GM23338 (cell line): ENCODE results near the gene CDC14B. TPM values are rescaled to one million over a fixed set of nuclear protein-coding genes. Genes with fewer than 3 reads are reported as not detected.

ENCODE experiments used
- ATAC-seq: fragments of 200-7000 bp; cut with Tn5 transposase; 3 replicates; pipeline ENCODE4 v1.9.1; 2020
- DNase-seq: peaks from one replicate; pipeline ENCODE4 v3.0.0-alpha.2; 2015; ENCODE audit warnings: low spot score
- H2AFZ ChIP-seq: fragments of 200-600 bp; sonication (generic); 2 replicates; pipeline ENCODE4 v1.8.0; 2016; ENCODE audit warnings: antibody characterized with exemption, mild to moderate bottlenecking, moderate library complexity
- H3F3A ChIP-seq: fragments of 200-600 bp; sonication (generic); replicated peaks from 2 replicates; pipeline ENCODE4 v1.8.0; 2017; ENCODE audit warnings: antibody characterized with exemption, mixed run types, low read depth
- H3K27ac ChIP-seq: fragments of 200-600 bp; sonication (generic); 2 replicates; pipeline ENCODE4 v1.6.1; 2016; ENCODE audit warnings: low read depth
- H3K27me3 ChIP-seq: fragments of 200-600 bp; sonication (generic); 2 replicates; pipeline ENCODE4 v1.8.0; 2016; ENCODE audit warnings: mild to moderate bottlenecking, mixed run types, moderate library complexity; ENCODE audit not compliant: insufficient read depth
- H3K36me3 ChIP-seq: fragments of 200-600 bp; sonication (generic); 2 replicates; pipeline ENCODE4 v1.8.0; 2016; ENCODE audit warnings: mild to moderate bottlenecking; ENCODE audit not compliant: insufficient read depth
- H3K4me1 ChIP-seq: fragments of 200-600 bp; sonication (generic); 2 replicates; pipeline ENCODE4 v1.8.0; 2016; ENCODE audit warnings: mild to moderate bottlenecking, moderate library complexity; ENCODE audit not compliant: insufficient read depth
- H3K4me2 ChIP-seq: fragments of 200-600 bp; sonication (generic); 2 replicates; pipeline ENCODE4 v1.7.1; 2017; ENCODE audit warnings: mixed run types
- H3K4me3 ChIP-seq: fragments of 200-600 bp; sonication (generic); 2 replicates; pipeline ENCODE4 v1.6.1; 2016; ENCODE audit warnings: mixed run types
- H3K79me2 ChIP-seq: fragments of 200-600 bp; sonication (generic); replicated peaks from 2 replicates; pipeline ENCODE4 v1.8.0; 2017; ENCODE audit warnings: mild to moderate bottlenecking; ENCODE audit not compliant: insufficient read depth
- H3K9me2 ChIP-seq: fragments of 200-600 bp; sonication (generic); 2 replicates; pipeline ENCODE4 v1.8.0; 2017; ENCODE audit not compliant: insufficient read depth
- H4K20me1 ChIP-seq: fragments of 200-600 bp; sonication (generic); replicated peaks from 2 replicates; pipeline ENCODE4 v1.8.0; 2017; ENCODE audit warnings: mild to moderate bottlenecking; ENCODE audit not compliant: insufficient read depth
- H3K27ac Mint-ChIP-seq: 2 replicates; pipeline ENCODE4 v1.8.0; 2020; ENCODE audit warnings: inconsistent platforms, mild to moderate bottlenecking, moderate library complexity, mixed read lengths
- H3K27me3 Mint-ChIP-seq: 3 replicates; pipeline ENCODE4 v1.8.0; 2022; ENCODE audit warnings: low read depth, mild to moderate bottlenecking, moderate library complexity, mixed read lengths, inconsistent platforms; ENCODE audit not compliant: insufficient read depth, poor library complexity
- H3K36me3 Mint-ChIP-seq: 3 replicates; pipeline ENCODE4 v1.8.0; 2021; ENCODE audit warnings: low read depth, mild to moderate bottlenecking, inconsistent platforms, moderate library complexity, mixed read lengths
- H3K4me1 Mint-ChIP-seq: 3 replicates; pipeline ENCODE4 v1.8.0; 2020; ENCODE audit warnings: mild to moderate bottlenecking, inconsistent platforms, mixed read lengths
- H3K4me3 Mint-ChIP-seq: 3 replicates; pipeline ENCODE4 v1.8.0; 2021; ENCODE audit warnings: moderate library complexity, mild to moderate bottlenecking, inconsistent platforms, mixed read lengths
- H3K9me3 Mint-ChIP-seq: 3 replicates; pipeline ENCODE4 v1.8.0; 2020; ENCODE audit warnings: moderate library complexity, mild to moderate bottlenecking, inconsistent platforms, mixed read lengths
- CREB1 ChIP-seq: fragments of 250-450 bp; sonication (Bioruptor Pico); IDR thresholded peaks from 2 replicates; pipeline ENCODE4 v1.5.0; 2020; ENCODE audit warnings: low read depth, mild to moderate bottlenecking, moderate library complexity
- EZH2 ChIP-seq: fragments of 200-600 bp; sonication (generic); IDR thresholded peaks from one replicate; pipeline ENCODE4 v1.8.0; 2017; ENCODE audit warnings: antibody characterized with exemption, mild to moderate bottlenecking, low read depth; ENCODE audit not compliant: unreplicated experiment
- EZH2phosphoT487 ChIP-seq: fragments of 200-600 bp; sonication (generic); IDR thresholded peaks from one replicate; pipeline ENCODE4 v1.8.1; 2018; ENCODE audit warnings: antibody characterized with exemption; ENCODE audit not compliant: unreplicated experiment
- JUNB ChIP-seq: IDR thresholded peaks from one replicate; pipeline ENCODE4 v1.6.1; 2016; ENCODE audit warnings: antibody characterized with exemption; ENCODE audit not compliant: unreplicated experiment
- NANOG ChIP-seq: IDR thresholded peaks from 2 replicates; pipeline ENCODE4 v1.6.1; 2016; ENCODE audit warnings: antibody characterized with exemption, borderline replicate concordance
- POLR2AphosphoS5 ChIP-seq: IDR thresholded peaks from 2 replicates; pipeline ENCODE4 v1.6.1; 2016; ENCODE audit warnings: antibody characterized with exemption, low read depth
- STAT1 ChIP-seq: IDR thresholded peaks from one replicate; pipeline ENCODE4 v1.6.1; 2016; ENCODE audit warnings: antibody characterized with exemption; ENCODE audit not compliant: unreplicated experiment
- ZNF114 ChIP-seq: fragments of 250-450 bp; sonication (Bioruptor Pico); IDR thresholded peaks from 2 replicates; pipeline ENCODE4 v1.5.0; 2020; ENCODE audit warnings: mild to moderate bottlenecking, moderate library complexity
- ZNF331 ChIP-seq: fragments of 250-450 bp; sonication (Bioruptor Pico); IDR thresholded peaks from 2 replicates; pipeline ENCODE4 v1.5.0; 2020; ENCODE audit warnings: low read depth, mild to moderate bottlenecking, moderate library complexity
- polyA plus RNA-seq: library from polyadenylated mRNA; unstranded; fragments of >200 nt; fragmentation: Nextera tagmentation; extraction: Ambion mirVana; gene quantifications from 2 replicates; pipeline ENCODE4 v1.2.1, GENCODE V29; 2016
- total RNA-seq: library from RNA; depleted of rRNA; stranded (reverse); fragments of >200 nt; shearing (Covaris generic); gene quantifications from 2 replicates; pipeline ENCODE4 v1.2.3, GENCODE V29; 2014
- TF ChIP-seq, protein P1 (sequence below), 2 experiments: fragments of 200-600 bp in 1 of 2; sonication (generic) in 1 of 2; conservative IDR thresholded peaks; 2 replicates each; pipeline versions ENCODE4 v1.5.1 to v1.6.1; 2016 to 2017; ENCODE audit warnings: antibody characterized with exemption in 2 of 2, low read depth in 2 of 2, mild to moderate bottlenecking in 2 of 2, moderate library complexity in 1 of 2
- TF ChIP-seq, protein P2 (sequence below): fragments of 250-450 bp; sonication (Bioruptor Pico); IDR thresholded peaks from 2 replicates; pipeline ENCODE4 v1.5.0; 2020; ENCODE audit warnings: mild to moderate bottlenecking, moderate library complexity
- TF ChIP-seq, protein P3 (sequence below): IDR thresholded peaks from 2 replicates; pipeline ENCODE4 v1.6.1; 2016; ENCODE audit warnings: antibody characterized with exemption

Gene CDC14B
- total and polyA plus RNA-seq, 2 experiments from 2014 or later, result 12.2 to 52.1 TPM

DNA sequence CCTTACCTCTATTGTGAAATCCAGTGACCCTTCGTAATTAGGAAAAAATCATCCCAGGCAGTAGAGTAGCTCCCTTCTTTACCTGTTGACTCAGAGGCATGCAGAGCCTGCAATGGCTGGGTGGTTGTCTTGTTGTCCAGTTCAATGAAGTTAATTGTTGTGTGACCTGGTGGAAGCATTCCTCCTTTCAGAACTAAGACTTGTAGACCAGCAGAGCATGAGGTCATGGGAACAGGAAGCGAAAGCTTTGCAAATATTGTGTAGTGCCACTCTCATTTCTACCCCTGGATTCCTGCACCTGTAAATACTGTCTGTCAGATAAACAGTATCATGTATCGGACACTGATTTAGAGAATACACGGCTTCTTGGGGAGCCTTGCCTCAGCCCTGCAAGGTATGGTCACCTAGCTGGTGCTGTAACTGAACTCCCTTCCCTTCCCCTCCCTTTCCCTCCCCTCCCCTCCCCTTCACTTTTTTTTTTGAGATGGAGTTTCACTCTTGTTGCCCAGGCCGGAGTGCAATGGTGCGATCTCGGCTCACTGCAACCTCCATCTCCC is 41.1 kb upstream of the CDC14B start (continued):
- TF ChIP-seq POLR2AphosphoS5 (no peak), ZNF331 (CRISPR knock-in tag) (no peak)
- TF ChIP-seq, protein P1, sequence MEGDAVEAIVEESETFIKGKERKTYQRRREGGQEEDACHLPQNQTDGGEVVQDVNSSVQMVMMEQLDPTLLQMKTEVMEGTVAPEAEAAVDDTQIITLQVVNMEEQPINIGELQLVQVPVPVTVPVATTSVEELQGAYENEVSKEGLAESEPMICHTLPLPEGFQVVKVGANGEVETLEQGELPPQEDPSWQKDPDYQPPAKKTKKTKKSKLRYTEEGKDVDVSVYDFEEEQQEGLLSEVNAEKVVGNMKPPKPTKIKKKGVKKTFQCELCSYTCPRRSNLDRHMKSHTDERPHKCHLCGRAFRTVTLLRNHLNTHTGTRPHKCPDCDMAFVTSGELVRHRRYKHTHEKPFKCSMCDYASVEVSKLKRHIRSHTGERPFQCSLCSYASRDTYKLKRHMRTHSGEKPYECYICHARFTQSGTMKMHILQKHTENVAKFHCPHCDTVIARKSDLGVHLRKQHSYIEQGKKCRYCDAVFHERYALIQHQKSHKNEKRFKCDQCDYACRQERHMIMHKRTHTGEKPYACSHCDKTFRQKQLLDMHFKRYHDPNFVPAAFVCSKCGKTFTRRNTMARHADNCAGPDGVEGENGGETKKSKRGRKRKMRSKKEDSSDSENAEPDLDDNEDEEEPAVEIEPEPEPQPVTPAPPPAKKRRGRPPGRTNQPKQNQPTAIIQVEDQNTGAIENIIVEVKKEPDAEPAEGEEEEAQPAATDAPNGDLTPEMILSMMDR (conservative IDR thresholded peaks at IDR 0.05; ENCODE audit: low read depth in 2 of 2), result no peak

DNA sequence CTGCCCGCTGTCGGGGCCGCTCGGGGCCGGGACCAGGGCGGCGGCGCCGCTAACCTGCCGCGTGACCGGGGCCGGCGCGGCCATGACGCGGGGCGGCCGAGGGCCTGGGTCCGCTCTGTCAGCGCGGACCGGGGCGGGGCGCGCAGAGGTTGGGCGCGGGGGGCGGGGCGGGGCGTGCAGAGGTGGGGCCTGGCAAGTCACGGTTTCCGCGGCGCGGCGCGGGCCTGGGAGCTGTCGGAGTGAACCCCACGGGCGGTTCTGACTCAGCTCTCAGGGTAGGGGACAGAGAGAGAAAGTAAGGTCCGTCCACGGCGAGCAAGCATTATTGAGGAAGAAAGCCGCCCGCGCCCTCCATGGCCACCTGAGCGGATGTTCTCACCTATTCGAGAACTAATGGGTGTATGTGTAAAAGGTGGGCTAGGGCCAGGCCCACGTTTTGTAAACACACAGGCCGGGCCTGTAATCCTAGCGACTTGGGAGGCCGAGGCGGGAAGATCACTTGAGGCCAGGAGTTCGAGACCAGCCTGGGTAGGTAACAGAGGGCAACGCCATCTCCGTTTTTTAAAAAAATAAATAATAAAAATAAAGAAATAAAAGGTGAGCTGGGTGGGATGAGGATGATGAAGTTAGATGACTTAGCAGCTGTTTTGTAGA is 35.7 kb upstream of the CDC14B start, which contains the start of gene PRXL2C:
PRXL2C (minus strand) TSS at position 120 of the 654 bp plus-strand sequence; CDS start at position 84, 36 bp downstream.
- Histone ChIP-seq H4K20me1 (no peaks in the 10 kb centered on the region), H2AFZ (peak within 1 kb of the TSS; percentile 99), H3K9me2 (no peaks in the 10 kb centered on the region), H3K4me1 (peaks cover 5% of the 10 kb centered on the region; the same call in 1 of the 2 replicates), H3K79me2 (no peaks in the 10 kb centered on the region), H3K36me3 (no peaks in the 10 kb centered on the region), H3K27me3 (no peaks in the 10 kb centered on the region; the same call in none of the 2 replicates), H3K27ac (no peak within 1 kb of the TSS), H3K4me2 (peak within 1 kb of the TSS; percentile 85), H3K4me3 (peak within 1 kb of the TSS; percentile 74), H3F3A (peaks cover 4% of the 10 kb centered on the region; the same call in 1 of the 2 replicates)
- DNase-seq (peak; percentile 77), ATAC-seq (peak; percentile 82)
- peaks cover 5% of the 10 kb centered on the region; the same call in 2 of the 3 replicates for H3K4me1 Mint-ChIP-seq
- H3K36me3 Mint-ChIP-seq, result no peaks in the 10 kb centered on the region; the same call in 2 of the 3 replicates
- H3K27ac Mint-ChIP-seq, result 0 out of 2 replicates have a peak within 1 kb of the TSS, but pooled peaks have one; percentile 86
- H3K9me3 Mint-ChIP-seq, result no peaks in the 10 kb centered on the region; the same call in 2 of the 3 replicates
- peaks cover 7% of the 10 kb centered on the region for H3K27me3 Mint-ChIP-seq
- peak within 1 kb of the TSS; percentile 90 for H3K4me3 Mint-ChIP-seq
- TF ChIP-seq STAT1 (no peak), CREB1 (CRISPR knock-in tag) (no peak), JUNB (no peak), ZNF114 (CRISPR knock-in tag) (no peak), POLR2AphosphoS5 (no peak), EZH2 (no peak), ZNF331 (CRISPR knock-in tag) (no peak), EZH2phosphoT487 (no peak), NANOG (no peak)
- TF ChIP-seq, protein P2, sequence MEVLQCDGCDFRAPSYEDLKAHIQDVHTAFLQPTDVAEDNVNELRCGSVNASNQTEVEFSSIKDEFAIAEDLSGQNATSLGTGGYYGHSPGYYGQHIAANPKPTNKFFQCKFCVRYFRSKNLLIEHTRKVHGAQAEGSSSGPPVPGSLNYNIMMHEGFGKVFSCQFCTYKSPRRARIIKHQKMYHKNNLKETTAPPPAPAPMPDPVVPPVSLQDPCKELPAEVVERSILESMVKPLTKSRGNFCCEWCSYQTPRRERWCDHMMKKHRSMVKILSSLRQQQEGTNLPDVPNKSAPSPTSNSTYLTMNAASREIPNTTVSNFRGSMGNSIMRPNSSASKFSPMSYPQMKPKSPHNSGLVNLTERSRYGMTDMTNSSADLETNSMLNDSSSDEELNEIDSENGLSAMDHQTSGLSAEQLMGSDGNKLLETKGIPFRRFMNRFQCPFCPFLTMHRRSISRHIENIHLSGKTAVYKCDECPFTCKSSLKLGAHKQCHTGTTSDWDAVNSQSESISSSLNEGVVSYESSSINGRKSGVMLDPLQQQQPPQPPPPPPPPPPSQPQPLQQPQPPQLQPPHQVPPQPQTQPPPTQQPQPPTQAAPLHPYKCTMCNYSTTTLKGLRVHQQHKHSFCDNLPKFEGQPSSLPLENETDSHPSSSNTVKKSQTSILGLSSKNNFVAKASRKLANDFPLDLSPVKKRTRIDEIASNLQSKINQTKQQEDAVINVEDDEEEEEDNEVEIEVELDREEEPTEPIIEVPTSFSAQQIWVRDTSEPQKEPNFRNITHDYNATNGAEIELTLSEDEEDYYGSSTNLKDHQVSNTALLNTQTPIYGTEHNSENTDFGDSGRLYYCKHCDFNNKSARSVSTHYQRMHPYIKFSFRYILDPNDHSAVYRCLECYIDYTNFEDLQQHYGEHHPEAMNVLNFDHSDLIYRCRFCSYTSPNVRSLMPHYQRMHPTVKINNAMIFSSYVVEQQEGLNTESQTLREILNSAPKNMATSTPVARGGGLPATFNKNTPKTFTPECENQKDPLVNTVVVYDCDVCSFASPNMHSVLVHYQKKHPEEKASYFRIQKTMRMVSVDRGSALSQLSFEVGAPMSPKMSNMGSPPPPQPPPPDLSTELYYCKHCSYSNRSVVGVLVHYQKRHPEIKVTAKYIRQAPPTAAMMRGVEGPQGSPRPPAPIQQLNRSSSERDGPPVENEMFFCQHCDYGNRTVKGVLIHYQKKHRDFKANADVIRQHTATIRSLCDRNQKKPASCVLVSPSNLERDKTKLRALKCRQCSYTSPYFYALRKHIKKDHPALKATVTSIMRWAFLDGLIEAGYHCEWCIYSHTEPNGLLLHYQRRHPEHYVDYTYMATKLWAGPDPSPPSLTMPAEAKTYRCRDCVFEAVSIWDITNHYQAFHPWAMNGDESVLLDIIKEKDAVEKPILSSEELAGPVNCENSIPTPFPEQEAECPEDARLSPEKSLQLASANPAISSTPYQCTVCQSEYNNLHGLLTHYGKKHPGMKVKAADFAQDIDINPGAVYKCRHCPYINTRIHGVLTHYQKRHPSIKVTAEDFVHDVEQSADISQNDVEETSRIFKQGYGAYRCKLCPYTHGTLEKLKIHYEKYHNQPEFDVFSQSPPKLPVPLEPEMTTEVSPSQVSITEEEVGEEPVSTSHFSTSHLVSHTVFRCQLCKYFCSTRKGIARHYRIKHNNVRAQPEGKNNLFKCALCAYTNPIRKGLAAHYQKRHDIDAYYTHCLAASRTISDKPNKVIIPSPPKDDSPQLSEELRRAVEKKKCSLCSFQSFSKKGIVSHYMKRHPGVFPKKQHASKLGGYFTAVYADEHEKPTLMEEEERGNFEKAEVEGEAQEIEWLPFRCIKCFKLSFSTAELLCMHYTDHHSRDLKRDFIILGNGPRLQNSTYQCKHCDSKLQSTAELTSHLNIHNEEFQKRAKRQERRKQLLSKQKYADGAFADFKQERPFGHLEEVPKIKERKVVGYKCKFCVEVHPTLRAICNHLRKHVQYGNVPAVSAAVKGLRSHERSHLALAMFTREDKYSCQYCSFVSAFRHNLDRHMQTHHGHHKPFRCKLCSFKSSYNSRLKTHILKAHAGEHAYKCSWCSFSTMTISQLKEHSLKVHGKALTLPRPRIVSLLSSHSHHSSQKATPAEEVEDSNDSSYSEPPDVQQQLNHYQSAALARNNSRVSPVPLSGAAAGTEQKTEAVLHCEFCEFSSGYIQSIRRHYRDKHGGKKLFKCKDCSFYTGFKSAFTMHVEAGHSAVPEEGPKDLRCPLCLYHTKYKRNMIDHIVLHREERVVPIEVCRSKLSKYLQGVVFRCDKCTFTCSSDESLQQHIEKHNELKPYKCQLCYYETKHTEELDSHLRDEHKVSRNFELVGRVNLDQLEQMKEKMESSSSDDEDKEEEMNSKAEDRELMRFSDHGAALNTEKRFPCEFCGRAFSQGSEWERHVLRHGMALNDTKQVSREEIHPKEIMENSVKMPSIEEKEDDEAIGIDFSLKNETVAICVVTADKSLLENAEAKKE, result no peak
- TF ChIP-seq, protein P3, sequence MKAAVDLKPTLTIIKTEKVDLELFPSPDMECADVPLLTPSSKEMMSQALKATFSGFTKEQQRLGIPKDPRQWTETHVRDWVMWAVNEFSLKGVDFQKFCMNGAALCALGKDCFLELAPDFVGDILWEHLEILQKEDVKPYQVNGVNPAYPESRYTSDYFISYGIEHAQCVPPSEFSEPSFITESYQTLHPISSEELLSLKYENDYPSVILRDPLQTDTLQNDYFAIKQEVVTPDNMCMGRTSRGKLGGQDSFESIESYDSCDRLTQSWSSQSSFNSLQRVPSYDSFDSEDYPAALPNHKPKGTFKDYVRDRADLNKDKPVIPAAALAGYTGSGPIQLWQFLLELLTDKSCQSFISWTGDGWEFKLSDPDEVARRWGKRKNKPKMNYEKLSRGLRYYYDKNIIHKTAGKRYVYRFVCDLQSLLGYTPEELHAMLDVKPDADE, result no peak
